Memory B cell (primary cell): Measurements from ENCODE around the gene FAM181A.

ENCODE experiments used
- ATAC-seq: fragments of 150-1000 bp; cut with Tn5 transposase; 2 replicates; pipeline ENCODE4 v1.10.0; 2021; ENCODE audit warnings: low read depth, mild to moderate bottlenecking, moderate library complexity
- DNase-seq, 2 donors: peaks; one replicate each; pipeline ENCODE4 v3.0.0; 2022; ENCODE audit warnings: low spot score in 2 of 2
- H3K27ac Mint-ChIP-seq: one replicate; pipeline ENCODE4 v1.8.0; 2022; ENCODE audit warnings: mild to moderate bottlenecking, moderate library complexity, mixed read lengths
- H3K27me3 Mint-ChIP-seq: one replicate; pipeline ENCODE4 v1.8.0; 2022; ENCODE audit warnings: mixed read lengths
- H3K36me3 Mint-ChIP-seq: one replicate; pipeline ENCODE4 v1.8.0; 2022; ENCODE audit warnings: mild to moderate bottlenecking, mixed read lengths
- H3K4me1 Mint-ChIP-seq: one replicate; pipeline ENCODE4 v1.8.0; 2022; ENCODE audit warnings: mixed read lengths
- H3K4me3 Mint-ChIP-seq: one replicate; pipeline ENCODE4 v1.8.0; 2022; ENCODE audit warnings: mild to moderate bottlenecking, moderate library complexity, mixed read lengths
- H3K9me3 Mint-ChIP-seq: one replicate; pipeline ENCODE4 v1.8.0; 2022; ENCODE audit warnings: mixed read lengths

The FAM181A gene

GRCh38 chr14:93974833-93975232 lies 47.7 kb downstream of the FAM181A start:
- Mint-ChIP-seq H3K4me1 (peaks cover 35% of the 10 kb centered on the region), H3K9me3 (peaks cover 5% of the 10 kb centered on the region), H3K4me3 (no peak overlapping the region), H3K27me3 (peaks cover 12% of the 10 kb centered on the region), H3K27ac (no peak overlapping the region), H3K36me3 (peaks cover 4% of the 10 kb centered on the region)
- DNase-seq (no peak), ATAC-seq (no peak)

- peak overlapping the region; percentile 60 for H3K4me3 Mint-ChIP-seq
- ATAC-seq (no peak), DNase-seq (no peak)
- H3K4me1 Mint-ChIP-seq: peaks cover 28% of the 10 kb centered on the region
- peaks cover 5% of the 10 kb centered on the region for H3K9me3 Mint-ChIP-seq
- H3K36me3 Mint-ChIP-seq: peaks cover 4% of the 10 kb centered on the region
- H3K27ac Mint-ChIP-seq: no peak overlapping the region
- peaks cover 18% of the 10 kb centered on the region for H3K27me3 Mint-ChIP-seq
Measured at GRCh38 chr14:93975791-93976476, 48.8 kb downstream of the FAM181A start.

- Mint-ChIP-seq H3K4me3 (peak within 1 kb of the TSS; percentile 60), H3K4me1 (peaks cover 22% of the 10 kb centered on the region), H3K27me3 (peaks cover 21% of the 10 kb centered on the region), H3K27ac (no peak within 1 kb of the TSS), H3K36me3 (peaks cover 4% of the 10 kb centered on the region), H3K9me3 (peaks cover 5% of the 10 kb centered on the region)
- ATAC-seq (no peak), DNase-seq (no peak)
Measured at GRCh38 chr14:93976477-93977057, 49.4 kb downstream of the FAM181A start, which contains the start of gene ASB2. Gene ASB2 (minus strand): TSS chr14:93976570. CDS start chr14:93964539, 12,031 bp downstream.

- H3K4me1 Mint-ChIP-seq: peaks cover 19% of the 10 kb centered on the region
- no peak for DNase-seq
- H3K36me3 Mint-ChIP-seq: peaks cover 4% of the 10 kb centered on the region
- H3K9me3 Mint-ChIP-seq: peaks cover 5% of the 10 kb centered on the region
- no peak for ATAC-seq
- no peak overlapping the region for H3K4me3 Mint-ChIP-seq
- peaks cover 21% of the 10 kb centered on the region for H3K27me3 Mint-ChIP-seq
- no peak overlapping the region for H3K27ac Mint-ChIP-seq
Measured at GRCh38 chr14:93977171-93977570, 50.0 kb downstream of the FAM181A start.

GRCh38 chr14:93977790-93978581 lies 50.8 kb downstream of the FAM181A start:
- DNase-seq (peak in 1 of 2 donors; percentile 57), ATAC-seq (peak; percentile 97)
- H3K36me3 Mint-ChIP-seq: peaks cover 4% of the 10 kb centered on the region
- peaks cover 5% of the 10 kb centered on the region for H3K9me3 Mint-ChIP-seq
- no peak overlapping the region for H3K4me3 Mint-ChIP-seq
- peaks cover 19% of the 10 kb centered on the region for H3K4me1 Mint-ChIP-seq
- peaks cover 22% of the 10 kb centered on the region for H3K27me3 Mint-ChIP-seq
- no peak overlapping the region for H3K27ac Mint-ChIP-seq

- Mint-ChIP-seq H3K27ac (no peak overlapping the region), H3K36me3 (peaks cover 4% of the 10 kb centered on the region), H3K4me3 (no peak overlapping the region), H3K9me3 (peaks cover 5% of the 10 kb centered on the region), H3K27me3 (peaks cover 26% of the 10 kb centered on the region), H3K4me1 (peaks cover 19% of the 10 kb centered on the region)
- DNase-seq (no peak), ATAC-seq (no peak)
Measured at GRCh38 chr14:93978735-93979134, 51.6 kb downstream of the FAM181A start.
